HG02642 (cell line): ENCODE measurements around the gene S100A14.

Experiments used
- ATAC-seq: cut with Tn5 transposase; IDR thresholded peaks from one replicate; pipeline ENCODE4 v1.9.1; 2021; ENCODE audit warnings: mild to moderate bottlenecking; ENCODE audit not compliant: unreplicated experiment, poor library complexity

S100A14 gene

GRCh38 chr1:153568367-153569099, 47.6 kb downstream of the S100A14 start:
- no peak for ATAC-seq

- no peak for ATAC-seq
These were observed 48.3 kb downstream of the S100A14 start for GRCh38 chr1:153567621-153568366.

GRCh38 chr1:153566414-153567371, 49.4 kb downstream of the S100A14 start:
- no peak for ATAC-seq

GRCh38 chr1:153565529-153566374, 50.4 kb downstream of the S100A14 start, which contains the start of gene S100A2:
TSS of gene S100A2 (minus strand) at chr1:153565844. CDS start at chr1:153563877, 1,967 bp downstream.
- ATAC-seq: no peak
